T-helper 1 cell treated with Interleukin-12 subunit alpha and Interleukin-12 subunit beta and Interleukin-4 antibody, amounts not matched to agents 30 μg/mL and 1 μg/mL, for 36 hours (primary cell): ENCODE results near the gene FNIP1.
"Not testable (repeated sequence)": the region's sequence is repeated elsewhere in the genome, so short reads cannot be mapped to it uniquely, and the experiment has no call there.

Experiments used
- H3K27ac Mint-ChIP-seq: one replicate; pipeline ENCODE4 v1.8.0; 2021; ENCODE audit warnings: mild to moderate bottlenecking, mixed read lengths
- H3K27me3 Mint-ChIP-seq: one replicate; pipeline ENCODE4 v1.8.0; 2021; ENCODE audit warnings: low read depth, mixed read lengths
- H3K36me3 Mint-ChIP-seq: one replicate; pipeline ENCODE4 v1.8.0; 2021; ENCODE audit warnings: low read depth, mixed read lengths
- H3K4me1 Mint-ChIP-seq: one replicate; pipeline ENCODE4 v1.8.0; 2021; ENCODE audit warnings: low read depth, mixed read lengths
- H3K4me3 Mint-ChIP-seq: one replicate; pipeline ENCODE4 v1.8.0; 2021; ENCODE audit warnings: mild to moderate bottlenecking, moderate library complexity, mixed read lengths
- H3K9me3 Mint-ChIP-seq: one replicate; pipeline ENCODE4 v1.8.0; 2021; ENCODE audit warnings: mixed read lengths

Gene FNIP1

DNA sequence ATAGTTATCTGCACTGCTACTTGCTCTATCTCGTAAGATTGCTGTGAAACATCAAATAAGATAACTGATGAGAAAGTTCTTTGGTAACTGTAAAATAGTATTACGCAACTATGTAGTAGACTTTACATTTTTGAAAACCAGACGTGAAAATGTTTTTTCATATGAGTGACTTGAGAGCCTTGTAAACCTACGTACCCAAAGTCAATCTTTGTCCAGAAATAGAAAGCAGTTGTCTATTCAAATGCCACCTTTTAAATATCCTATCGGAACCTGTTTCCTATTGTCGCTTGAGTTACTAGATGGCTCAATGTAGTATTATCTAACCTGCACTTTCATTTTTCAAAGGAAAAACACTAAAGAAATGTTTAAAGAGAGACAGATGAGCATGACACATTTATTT lies 1.6 kb downstream of the FNIP1 start:
- Mint-ChIP-seq H3K4me3 (peak overlapping the region; percentile 97), H3K4me1 (peaks cover 29% of the 10 kb centered on the region)

DNA sequence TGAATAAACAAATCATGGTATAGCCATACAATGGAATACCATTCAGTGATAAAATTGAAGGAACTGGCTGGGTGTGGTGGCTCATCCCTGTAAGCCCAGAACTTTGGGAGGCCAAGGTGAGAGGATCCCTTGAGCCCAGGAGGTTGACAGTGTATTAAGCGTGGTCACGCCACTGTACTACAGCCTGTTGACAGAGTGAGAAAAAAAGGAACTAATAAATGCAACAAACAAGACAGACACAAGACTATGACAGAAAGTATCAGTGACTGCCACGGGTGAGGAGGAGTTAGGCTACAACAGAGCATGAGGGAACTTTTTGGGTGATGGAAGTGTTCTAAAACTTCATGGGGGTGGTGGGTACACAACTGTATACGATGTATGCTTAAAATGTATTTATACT lies 2.2 kb downstream of the FNIP1 start:
- H3K27me3 Mint-ChIP-seq = no peaks in the 10 kb centered on the region
- H3K9me3 Mint-ChIP-seq = no peaks in the 10 kb centered on the region
- peak overlapping the region; percentile 57 for H3K4me3 Mint-ChIP-seq
- H3K27ac Mint-ChIP-seq = no peak overlapping the region
- H3K4me1 Mint-ChIP-seq = peaks cover 33% of the 10 kb centered on the region
- H3K36me3 Mint-ChIP-seq = peaks cover 19% of the 10 kb centered on the region

More for the DNA sequence above, 1.6 kb downstream of the FNIP1 start:
- Mint-ChIP-seq H3K27me3 (no peaks in the 10 kb centered on the region), H3K9me3 (no peaks in the 10 kb centered on the region), H3K36me3 (peaks cover 16% of the 10 kb centered on the region), H3K27ac (peak overlapping the region; percentile 32)

DNA sequence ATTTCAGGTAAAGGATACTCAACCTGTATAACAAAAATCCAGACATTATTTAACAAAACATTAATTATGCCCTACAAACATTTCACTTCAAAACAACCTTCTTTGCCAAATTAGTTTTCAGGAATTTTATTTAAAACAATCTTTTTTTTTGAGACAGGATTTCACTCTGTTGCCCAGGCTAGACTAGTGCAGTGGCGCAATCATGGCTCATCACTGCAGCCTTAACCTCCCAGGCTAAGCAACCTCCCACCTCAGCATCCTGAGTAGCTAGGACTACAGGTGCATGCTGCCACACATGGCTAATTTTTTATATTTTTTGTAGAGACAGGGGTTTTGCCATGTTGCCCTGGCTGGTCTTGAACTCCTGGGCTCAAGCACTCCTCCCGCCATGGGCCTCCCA lies 3.9 kb downstream of the FNIP1 start:
- H3K4me3 Mint-ChIP-seq = no peak overlapping the region
- H3K9me3 Mint-ChIP-seq = no peaks in the 10 kb centered on the region
- peaks cover 26% of the 10 kb centered on the region for H3K36me3 Mint-ChIP-seq
- no peak overlapping the region for H3K27ac Mint-ChIP-seq
- peaks cover 37% of the 10 kb centered on the region for H3K4me1 Mint-ChIP-seq
- no peaks in the 10 kb centered on the region for H3K27me3 Mint-ChIP-seq

DNA sequence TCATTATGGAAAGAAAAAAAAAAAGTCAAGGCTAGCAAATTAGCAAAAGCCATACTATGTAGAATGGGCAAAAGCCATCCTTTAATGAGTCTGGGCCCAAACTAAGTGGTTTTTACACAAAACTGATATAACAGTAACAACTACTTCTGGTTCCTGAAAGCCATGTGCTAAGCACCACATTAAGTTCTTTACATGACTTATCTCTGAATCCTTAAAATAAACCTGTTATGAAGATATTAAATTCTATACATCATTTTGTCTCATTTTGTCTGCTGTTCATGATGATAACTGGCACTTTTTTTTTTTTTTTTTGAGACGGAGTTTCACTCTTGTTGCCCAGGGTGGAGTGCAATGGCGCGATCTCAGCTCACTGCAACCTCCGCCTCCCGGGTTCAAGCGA lies 5.0 kb downstream of the FNIP1 start:
- no peaks in the 10 kb centered on the region for H3K9me3 Mint-ChIP-seq
- no peak overlapping the region for H3K4me3 Mint-ChIP-seq
- H3K4me1 Mint-ChIP-seq = peaks cover 40% of the 10 kb centered on the region
- no peak overlapping the region for H3K27ac Mint-ChIP-seq
- H3K27me3 Mint-ChIP-seq = no peaks in the 10 kb centered on the region
- H3K36me3 Mint-ChIP-seq = peaks cover 31% of the 10 kb centered on the region

DNA sequence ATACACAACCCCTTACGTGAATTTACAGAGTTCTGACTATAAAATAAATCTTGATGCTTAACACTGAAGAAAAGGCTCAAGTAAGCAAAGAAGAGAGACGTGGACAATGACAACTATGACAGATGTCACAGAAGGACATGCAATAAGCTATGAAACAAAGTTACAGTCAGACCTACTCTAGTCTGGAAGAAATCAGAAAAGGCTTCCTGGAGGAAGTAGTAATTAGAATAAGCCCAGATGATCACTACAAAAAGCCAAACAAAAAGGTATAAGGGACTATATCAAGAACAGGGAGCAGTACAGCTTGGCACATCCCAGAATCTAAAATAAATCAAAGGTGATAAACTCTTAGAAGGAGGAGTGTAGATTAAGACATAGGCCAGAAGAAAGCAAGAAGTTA lies 6.3 kb downstream of the FNIP1 start:
- Mint-ChIP-seq H3K27me3 (no peaks in the 10 kb centered on the region), H3K4me1 (peaks cover 35% of the 10 kb centered on the region), H3K4me3 (no peak overlapping the region), H3K27ac (no peak overlapping the region), H3K36me3 (peaks cover 28% of the 10 kb centered on the region), H3K9me3 (no peaks in the 10 kb centered on the region)

DNA sequence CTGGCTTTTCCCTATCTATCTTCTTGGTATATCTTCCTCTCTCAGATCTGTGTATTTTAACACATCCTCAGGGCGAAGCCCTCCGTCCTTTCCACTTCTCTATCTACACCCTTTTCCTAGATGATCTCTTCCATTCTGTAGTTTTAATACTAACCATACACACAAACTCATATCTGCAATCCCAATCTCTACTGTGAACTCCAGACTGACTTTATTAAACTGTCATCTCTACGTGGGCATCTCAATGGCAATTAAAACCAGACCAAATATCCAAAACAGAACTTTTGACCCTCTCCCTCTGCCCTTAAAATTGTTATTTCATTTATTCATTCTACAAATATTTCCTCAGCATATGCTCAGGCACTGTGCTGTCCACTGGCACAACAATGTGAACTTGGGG lies 7.1 kb downstream of the FNIP1 start:
- Mint-ChIP-seq H3K9me3 (no peaks in the 10 kb centered on the region), H3K36me3 (peaks cover 23% of the 10 kb centered on the region), H3K4me3 (no peak overlapping the region), H3K27ac (no peak overlapping the region), H3K4me1 (peaks cover 30% of the 10 kb centered on the region), H3K27me3 (no peaks in the 10 kb centered on the region)

DNA sequence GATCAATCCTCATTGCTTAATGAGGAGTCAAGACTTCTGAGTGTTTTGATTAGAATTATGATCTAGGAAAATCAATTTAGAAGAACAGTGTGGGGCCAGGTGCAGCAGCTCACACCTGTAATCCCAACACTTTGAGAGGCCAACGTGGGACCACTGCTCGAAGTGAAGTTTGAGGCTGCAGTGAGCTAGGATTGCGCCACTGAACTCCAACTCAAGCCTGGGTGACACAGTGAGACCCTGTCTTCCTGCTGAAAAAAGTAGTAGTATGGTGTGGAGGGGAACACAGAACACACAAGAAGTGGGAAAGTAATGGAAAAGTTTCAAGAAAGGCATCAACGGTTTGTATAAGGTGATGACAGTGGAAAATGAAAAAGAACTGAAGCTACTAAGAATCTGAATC lies 9.1 kb downstream of the FNIP1 start:
- Mint-ChIP-seq H3K4me3 (no peak overlapping the region), H3K36me3 (peaks cover 18% of the 10 kb centered on the region), H3K27ac (no peak overlapping the region), H3K27me3 (no peaks in the 10 kb centered on the region), H3K4me1 (peaks cover 20% of the 10 kb centered on the region), H3K9me3 (no peaks in the 10 kb centered on the region)

DNA sequence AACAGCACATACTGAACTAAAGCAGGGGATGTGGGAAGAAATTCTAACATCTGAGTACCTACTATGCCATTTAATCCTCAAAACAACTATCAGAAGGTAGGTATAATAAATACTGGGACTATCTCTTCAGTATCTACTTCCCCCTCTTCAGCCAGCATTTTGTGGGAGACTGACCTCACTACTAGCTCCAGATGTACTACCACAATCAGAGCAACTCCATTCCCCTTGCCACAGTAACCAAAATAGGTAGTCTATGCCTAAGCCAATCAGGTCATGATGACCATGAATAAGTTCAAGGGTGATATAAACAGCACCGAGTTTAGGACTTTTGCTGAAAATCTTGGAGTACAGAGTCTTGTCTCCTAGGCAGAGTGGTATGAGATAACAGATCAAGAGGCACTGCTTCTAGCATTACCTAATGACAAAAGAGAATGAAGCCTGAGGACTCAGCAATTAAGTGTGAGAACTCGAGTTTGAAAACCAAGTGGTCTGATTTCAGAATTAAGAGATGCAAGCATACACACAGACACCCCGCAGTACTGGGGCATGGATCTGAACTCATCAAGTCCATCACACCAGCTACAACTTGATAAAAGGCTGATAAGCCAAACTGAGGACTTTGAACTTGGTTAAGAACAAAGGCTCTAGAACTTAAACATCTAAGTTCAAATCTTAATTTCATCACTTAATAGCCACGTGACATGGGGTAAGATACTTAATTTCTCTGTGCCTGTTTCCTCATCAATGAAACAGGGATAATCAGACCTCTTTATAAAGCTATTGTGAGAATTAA lies 9.7 kb downstream of the FNIP1 start:
- no peaks in the 10 kb centered on the region for H3K27me3 Mint-ChIP-seq
- no peak overlapping the region for H3K4me3 Mint-ChIP-seq
- H3K36me3 Mint-ChIP-seq = peaks cover 19% of the 10 kb centered on the region
- H3K27ac Mint-ChIP-seq = no peak overlapping the region
- no peaks in the 10 kb centered on the region for H3K9me3 Mint-ChIP-seq
- peaks cover 20% of the 10 kb centered on the region for H3K4me1 Mint-ChIP-seq

DNA sequence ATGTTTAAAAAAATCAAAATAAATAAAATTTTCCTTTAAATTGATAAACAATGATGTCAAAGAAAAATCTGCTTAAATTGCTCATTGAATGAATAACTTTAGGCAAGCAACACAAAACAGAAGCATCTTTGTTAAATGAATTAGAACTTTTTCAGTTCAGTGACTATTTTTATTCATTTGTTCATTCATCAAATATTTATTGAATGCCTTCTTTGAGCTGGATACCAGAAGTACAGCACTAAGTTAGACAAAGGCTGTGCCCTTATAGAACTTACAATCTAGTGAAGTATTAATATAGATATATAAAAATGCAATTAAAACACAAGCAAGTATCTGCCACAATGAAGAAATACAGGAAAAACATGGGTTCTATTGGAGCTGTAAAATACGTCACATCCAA lies 10.8 kb downstream of the FNIP1 start:
- Mint-ChIP-seq H3K4me3 (no peak overlapping the region), H3K27ac (no peak overlapping the region), H3K9me3 (no peaks in the 10 kb centered on the region), H3K36me3 (peaks cover 25% of the 10 kb centered on the region), H3K27me3 (no peaks in the 10 kb centered on the region), H3K4me1 (peaks cover 23% of the 10 kb centered on the region)

DNA sequence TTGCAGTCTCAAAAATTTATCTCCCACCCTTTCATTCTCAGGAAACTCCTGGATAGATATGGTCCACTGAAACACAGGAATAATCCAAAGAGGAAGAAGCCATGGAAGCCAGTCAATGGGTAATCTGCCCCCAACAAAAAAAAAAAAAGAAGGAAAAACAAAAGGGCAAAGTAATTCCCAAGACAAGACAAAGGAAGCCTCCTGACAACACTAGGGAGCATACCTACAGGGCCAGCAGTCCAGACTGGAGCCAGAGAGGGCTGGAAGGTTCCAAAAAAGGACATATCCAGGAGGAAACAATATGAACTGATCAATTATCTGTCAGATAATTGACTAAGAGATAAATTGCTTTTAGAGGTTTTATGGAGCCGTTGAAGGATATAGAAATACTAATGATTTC lies 12.9 kb downstream of the FNIP1 start:
- H3K4me1 Mint-ChIP-seq = peaks cover 16% of the 10 kb centered on the region
- no peaks in the 10 kb centered on the region for H3K9me3 Mint-ChIP-seq
- H3K36me3 Mint-ChIP-seq = peaks cover 21% of the 10 kb centered on the region
- no peaks in the 10 kb centered on the region for H3K27me3 Mint-ChIP-seq
- H3K27ac Mint-ChIP-seq = no peak overlapping the region
- H3K4me3 Mint-ChIP-seq = no peak overlapping the region

DNA sequence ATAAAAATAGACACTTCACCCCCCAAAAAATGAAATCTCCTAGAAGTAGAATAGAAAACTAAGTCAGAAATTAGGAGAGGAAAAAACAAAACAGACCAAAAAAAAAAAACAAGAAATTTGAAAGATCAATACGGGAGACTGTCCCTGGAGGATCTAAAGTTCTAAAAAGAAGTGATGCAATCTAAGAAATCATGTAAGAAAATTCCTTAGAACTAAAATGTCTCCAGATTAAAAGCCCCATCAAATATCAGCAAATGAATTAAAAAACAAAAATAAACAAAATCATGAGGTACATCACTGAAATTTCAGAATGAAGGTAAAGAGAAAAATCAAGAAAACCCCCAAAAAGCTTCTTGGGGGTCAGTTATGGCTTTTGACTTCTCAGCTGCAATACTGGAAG lies 13.5 kb downstream of the FNIP1 start:
- Mint-ChIP-seq H3K27me3 (no peaks in the 10 kb centered on the region), H3K4me1 (peaks cover 16% of the 10 kb centered on the region), H3K27ac (no peak overlapping the region), H3K9me3 (no peaks in the 10 kb centered on the region), H3K36me3 (peaks cover 20% of the 10 kb centered on the region), H3K4me3 (no peak overlapping the region)

DNA sequence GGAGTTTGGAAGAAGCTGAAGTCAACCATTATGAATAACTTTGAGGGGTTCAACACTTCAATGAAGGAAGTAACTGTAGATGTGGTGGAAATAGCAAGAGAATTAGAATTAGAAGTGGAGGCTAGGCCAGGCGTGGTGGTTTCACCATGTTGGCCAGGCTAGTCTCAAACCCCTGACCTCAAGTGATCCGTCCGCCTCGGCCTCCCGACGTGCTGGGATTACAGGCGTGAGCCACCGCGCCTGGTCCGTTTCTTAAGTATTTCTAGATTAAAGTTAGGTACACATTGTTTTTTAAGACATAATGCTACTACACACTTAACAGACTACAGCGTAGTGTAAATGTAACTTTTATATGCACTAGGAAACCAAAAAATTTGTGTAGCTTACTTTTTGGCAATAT lies 14.1 kb downstream of the FNIP1 start:
- peaks cover 19% of the 10 kb centered on the region for H3K4me1 Mint-ChIP-seq
- no peak overlapping the region for H3K4me3 Mint-ChIP-seq
- no peaks in the 10 kb centered on the region for H3K27me3 Mint-ChIP-seq
- peaks cover 20% of the 10 kb centered on the region for H3K36me3 Mint-ChIP-seq
- H3K9me3 Mint-ChIP-seq = no peaks in the 10 kb centered on the region
- H3K27ac Mint-ChIP-seq = no peak overlapping the region

DNA sequence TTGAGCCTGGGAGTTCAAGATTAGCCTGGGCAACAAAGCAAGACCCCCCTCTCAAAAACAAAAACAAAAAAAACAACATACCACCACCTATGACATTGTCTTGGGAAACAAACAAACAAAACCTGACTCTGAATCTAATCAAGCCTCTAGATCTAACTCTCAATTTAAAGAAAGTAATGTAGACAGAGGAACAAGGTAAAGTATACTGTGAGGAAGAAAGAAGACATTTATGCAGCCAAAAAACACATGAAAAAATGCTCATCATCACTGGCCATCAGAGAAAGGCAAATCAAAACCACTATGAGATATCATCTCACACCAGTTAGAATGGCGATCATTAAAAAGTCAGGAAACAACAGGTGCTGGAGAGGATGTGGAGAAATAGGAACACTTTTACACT lies 18.7 kb downstream of the FNIP1 start:
- H3K4me3 Mint-ChIP-seq = not testable (repeated sequence)

DNA sequence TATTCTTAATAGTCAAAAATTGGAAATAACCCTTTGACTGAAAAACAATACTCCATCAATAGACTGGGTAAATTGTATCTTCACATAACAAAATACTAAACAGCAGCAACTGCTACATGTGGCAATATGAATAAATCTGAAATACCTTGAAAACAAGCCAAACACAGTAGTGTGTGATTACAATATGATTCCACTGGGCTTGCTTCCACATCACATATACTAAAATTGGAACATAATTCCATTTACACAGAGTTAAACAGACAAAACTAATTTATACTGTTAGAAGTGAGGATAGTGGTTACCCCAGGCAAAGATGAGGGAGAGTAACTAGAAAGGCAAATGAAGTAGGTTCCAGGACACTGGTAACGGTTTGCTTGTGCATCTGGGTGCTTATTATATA lies 20.4 kb downstream of the FNIP1 start:
- Mint-ChIP-seq H3K4me3 (no peak overlapping the region), H3K27ac (no peak overlapping the region), H3K9me3 (no peaks in the 10 kb centered on the region), H3K4me1 (peaks cover 10% of the 10 kb centered on the region), H3K36me3 (peaks cover 13% of the 10 kb centered on the region), H3K27me3 (no peaks in the 10 kb centered on the region)

More for the DNA sequence above, 18.7 kb downstream of the FNIP1 start:
- H3K27me3 Mint-ChIP-seq, H3K27ac Mint-ChIP-seq, H3K9me3 Mint-ChIP-seq: not testable (repeated sequence)
- Mint-ChIP-seq H3K36me3 (peaks cover 20% of the 10 kb centered on the region), H3K4me1 (peaks cover 12% of the 10 kb centered on the region)

DNA sequence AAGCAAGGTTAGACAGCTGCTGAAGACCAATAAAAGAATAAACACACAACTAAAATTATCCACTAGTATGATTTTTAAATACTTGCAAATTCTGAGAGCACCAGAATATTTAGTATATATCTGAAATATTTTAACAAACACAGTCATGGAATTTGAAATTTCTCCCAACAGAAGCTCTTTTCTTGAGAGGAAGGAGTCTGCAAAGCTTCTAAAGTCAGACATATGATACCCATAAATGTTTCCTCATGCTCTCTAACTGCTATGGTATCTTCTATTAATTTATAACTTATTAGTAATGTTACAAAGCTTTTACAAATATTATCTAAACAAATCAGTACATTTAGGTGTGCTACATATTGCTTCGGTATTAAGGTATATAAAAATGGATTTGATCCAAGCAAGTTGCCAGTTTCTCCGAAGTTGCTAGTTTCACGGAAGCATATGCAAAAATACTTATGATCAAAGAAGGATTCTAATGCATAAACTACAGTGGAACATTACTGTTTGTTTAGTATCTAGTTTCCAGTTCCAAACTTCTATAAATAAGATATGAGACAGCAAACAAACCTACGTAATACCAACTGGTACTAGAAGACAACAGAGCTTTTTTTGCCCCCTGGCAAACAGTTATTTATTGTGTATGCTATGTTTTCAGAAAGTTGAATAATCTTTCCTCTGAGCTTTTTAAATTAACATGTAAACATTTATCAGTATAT lies 22.0 kb downstream of the FNIP1 start:
- Mint-ChIP-seq H3K4me3 (no peak overlapping the region), H3K4me1 (peaks cover 7% of the 10 kb centered on the region), H3K27ac (no peak overlapping the region), H3K36me3 (peaks cover 8% of the 10 kb centered on the region), H3K9me3 (no peaks in the 10 kb centered on the region), H3K27me3 (no peaks in the 10 kb centered on the region)
